Stimulated activated naive CD4-positive, alpha-beta T cell treated with Interleukin-2 at 50 U/mL for 16 hours (primary cell): ENCODE measurements around the gene BBS7.

ENCODE experiments used
- DNase-seq: peaks from one replicate; lab custom pipeline; 2025; lab: John Stamatoyannopoulos, UW

The BBS7 gene

GRCh38 chr4:121790976-121791375 is 79.3 kb downstream of the BBS7 start:
- no peak for DNase-seq

GRCh38 chr4:121789960-121790829 is 80.1 kb downstream of the BBS7 start:
- no peak for DNase-seq

- DNase-seq: no peak
These were observed 80.8 kb downstream of the BBS7 start for GRCh38 chr4:121789455-121789854.

- no peak for DNase-seq
These were observed 81.4 kb downstream of the BBS7 start for GRCh38 chr4:121788896-121789295.

GRCh38 chr4:121786221-121786620 is 84.1 kb downstream of the BBS7 start:
- DNase-seq: no peak

- DNase-seq: no peak
These were observed 84.8 kb downstream of the BBS7 start for GRCh38 chr4:121785479-121785878.

GRCh38 chr4:121784975-121785374 is 85.3 kb downstream of the BBS7 start:
- DNase-seq: no peak

- DNase-seq: no peak
These were observed 85.9 kb downstream of the BBS7 start for GRCh38 chr4:121784401-121784800.

- DNase-seq: no peak
These were observed 87.1 kb downstream of the BBS7 start for GRCh38 chr4:121783210-121783609.

GRCh38 chr4:121778991-121779628 is 91.2 kb downstream of the BBS7 start:
- DNase-seq: no peak

GRCh38 chr4:121777625-121778024 is 92.6 kb downstream of the BBS7 start:
- DNase-seq: no peak

- DNase-seq: no peak
These were observed 93.5 kb downstream of the BBS7 start for GRCh38 chr4:121776610-121777401.
